Body of pancreas (tissue), 4 donors: ENCODE measurements around the gene BABAM1.

Experiments
- CTCF ChIP-seq, 7 experiments: fragments of 450-650 bp in 4 of 7; fragments of 200-600 bp in 3 of 7; sonication (generic) in 3 of 7; IDR thresholded peaks; one replicate each; pipeline ENCODE4 v1.5.1; 2016 to 2019; ENCODE audit warnings: antibody characterized with exemption in 7 of 7
- POLR2A ChIP-seq, 3 donors: fragments of 450-650 bp; IDR thresholded peaks; one replicate each; pipeline ENCODE4 v1.6.1; 2016; ENCODE audit warnings: antibody characterized with exemption in 3 of 3, mild to moderate bottlenecking in 2 of 3

- TF ChIP-seq CTCF (IDR thresholded peaks at IDR 0.05) (no peak), POLR2A (IDR thresholded peaks at IDR 0.05) (no peak)
Observed at GRCh38 chr19:17279436-17279835, 12.2 kb downstream of the BABAM1 start.
